Nephron progenitor cell (in vitro differentiated cells): Measurements from ENCODE around the gene TFPI2.

Experiments
- DNase-seq: peaks from one replicate; pipeline ENCODE4 v3.0.0; 2021
- H3K27ac Mint-ChIP-seq: 2 replicates; pipeline ENCODE4 v1.8.0; 2021; ENCODE audit warnings: mild to moderate bottlenecking, moderate library complexity, mixed read lengths
- H3K27me3 Mint-ChIP-seq: 2 replicates; pipeline ENCODE4 v1.8.0; 2021; ENCODE audit warnings: mild to moderate bottlenecking, low read depth, mixed read lengths; ENCODE audit not compliant: poor library complexity
- H3K36me3 Mint-ChIP-seq: 2 replicates; pipeline ENCODE4 v1.8.0; 2021; ENCODE audit warnings: low read depth, mixed read lengths
- H3K4me1 Mint-ChIP-seq: 2 replicates; pipeline ENCODE4 v1.8.0; 2021; ENCODE audit warnings: mixed read lengths
- H3K4me3 Mint-ChIP-seq: 2 replicates; pipeline ENCODE4 v1.8.0; 2021; ENCODE audit warnings: mild to moderate bottlenecking, moderate library complexity, mixed read lengths
- H3K9me3 Mint-ChIP-seq: 2 replicates; pipeline ENCODE4 v1.8.0; 2021; ENCODE audit warnings: mild to moderate bottlenecking, moderate library complexity, mixed read lengths
- TF ChIP-seq, protein P1 (sequence below): fragments of 200-600 bp; sonication (generic); IDR thresholded peaks from 2 replicates; pipeline ENCODE4 v1.5.0; 2021; ENCODE audit warnings: antibody characterized with exemption

Gene TFPI2

DNA sequence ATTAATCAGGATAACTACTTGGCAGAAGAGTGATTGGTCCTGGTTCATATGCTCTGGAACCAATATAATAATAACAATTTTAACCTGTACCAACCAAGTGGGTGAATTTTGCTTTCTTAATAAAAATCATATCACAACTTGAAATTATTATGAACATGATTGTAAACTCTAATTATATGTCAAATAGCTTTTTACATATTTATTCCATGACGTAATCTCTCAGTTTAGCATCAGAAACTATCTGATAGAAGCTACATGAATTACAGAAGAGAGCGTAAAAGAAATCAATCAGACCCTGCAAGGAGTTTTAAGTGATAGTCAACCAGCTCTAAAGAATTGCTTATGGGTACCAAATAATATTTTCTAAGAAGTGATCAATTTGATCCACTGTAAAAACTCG lies 41.1 kb upstream of the TFPI2 start:
- no peak for DNase-seq
- Mint-ChIP-seq H3K4me3 (no peak overlapping the region), H3K4me1 (no peaks in the 10 kb centered on the region), H3K9me3 (no peaks in the 10 kb centered on the region), H3K27me3 (peaks cover 17% of the 10 kb centered on the region), H3K27ac (no peak overlapping the region), H3K36me3 (peaks cover 9% of the 10 kb centered on the region)
- TF ChIP-seq, protein P1, sequence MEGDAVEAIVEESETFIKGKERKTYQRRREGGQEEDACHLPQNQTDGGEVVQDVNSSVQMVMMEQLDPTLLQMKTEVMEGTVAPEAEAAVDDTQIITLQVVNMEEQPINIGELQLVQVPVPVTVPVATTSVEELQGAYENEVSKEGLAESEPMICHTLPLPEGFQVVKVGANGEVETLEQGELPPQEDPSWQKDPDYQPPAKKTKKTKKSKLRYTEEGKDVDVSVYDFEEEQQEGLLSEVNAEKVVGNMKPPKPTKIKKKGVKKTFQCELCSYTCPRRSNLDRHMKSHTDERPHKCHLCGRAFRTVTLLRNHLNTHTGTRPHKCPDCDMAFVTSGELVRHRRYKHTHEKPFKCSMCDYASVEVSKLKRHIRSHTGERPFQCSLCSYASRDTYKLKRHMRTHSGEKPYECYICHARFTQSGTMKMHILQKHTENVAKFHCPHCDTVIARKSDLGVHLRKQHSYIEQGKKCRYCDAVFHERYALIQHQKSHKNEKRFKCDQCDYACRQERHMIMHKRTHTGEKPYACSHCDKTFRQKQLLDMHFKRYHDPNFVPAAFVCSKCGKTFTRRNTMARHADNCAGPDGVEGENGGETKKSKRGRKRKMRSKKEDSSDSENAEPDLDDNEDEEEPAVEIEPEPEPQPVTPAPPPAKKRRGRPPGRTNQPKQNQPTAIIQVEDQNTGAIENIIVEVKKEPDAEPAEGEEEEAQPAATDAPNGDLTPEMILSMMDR = no peak

DNA sequence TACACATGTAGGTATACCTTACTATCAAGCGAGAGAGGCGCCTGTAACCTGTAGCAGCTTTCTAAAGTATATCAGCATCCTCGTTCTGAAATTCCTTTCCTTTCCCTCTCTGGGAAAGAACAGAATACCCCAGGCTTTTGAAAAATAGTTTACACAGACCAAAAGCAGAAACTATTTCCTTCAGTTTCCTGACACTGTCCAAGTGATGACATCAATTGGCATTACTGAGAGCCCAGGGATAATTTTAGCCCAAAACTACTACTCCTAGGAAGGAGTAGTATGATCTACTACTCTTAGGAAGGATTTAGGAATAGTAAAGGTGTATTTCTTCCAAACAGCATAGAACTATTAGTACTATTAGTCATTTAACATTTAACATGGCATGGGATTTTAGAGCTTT lies 37.0 kb upstream of the TFPI2 start:
- Mint-ChIP-seq H3K27ac (no peak overlapping the region), H3K4me3 (no peak overlapping the region), H3K36me3 (peaks cover 20% of the 10 kb centered on the region), H3K4me1 (peaks cover 17% of the 10 kb centered on the region), H3K9me3 (no peaks in the 10 kb centered on the region), H3K27me3 (peaks cover 27% of the 10 kb centered on the region)
- no peak for DNase-seq
- TF ChIP-seq, protein P1 = no peak

DNA sequence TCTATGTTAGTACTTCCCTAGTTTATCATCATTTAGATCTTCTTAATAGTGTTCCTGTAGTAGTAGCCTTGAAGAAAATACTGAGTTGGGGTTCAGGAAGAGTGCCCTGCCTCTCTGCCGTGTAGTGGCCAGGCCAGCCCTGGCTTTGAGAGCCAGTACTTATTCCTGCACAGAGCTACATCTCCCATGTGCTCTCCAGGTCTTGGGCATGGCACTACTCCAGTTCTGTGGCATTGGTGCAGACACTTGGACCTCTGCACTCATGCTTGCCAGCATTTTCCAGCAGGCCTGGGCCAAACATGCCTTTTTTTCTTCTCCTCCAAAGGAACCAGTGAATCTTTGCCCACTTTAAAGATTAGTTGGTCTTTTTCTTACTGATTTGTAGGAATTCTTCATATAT lies 36.2 kb upstream of the TFPI2 start:
- no peak overlapping the region for H3K27ac Mint-ChIP-seq
- H3K4me1 Mint-ChIP-seq = peaks cover 22% of the 10 kb centered on the region
- no peak for DNase-seq
- peaks cover 27% of the 10 kb centered on the region for H3K27me3 Mint-ChIP-seq
- H3K4me3 Mint-ChIP-seq = no peak overlapping the region
- H3K36me3 Mint-ChIP-seq = peaks cover 20% of the 10 kb centered on the region
- no peaks in the 10 kb centered on the region for H3K9me3 Mint-ChIP-seq
- TF ChIP-seq, protein P1 = no peak

DNA sequence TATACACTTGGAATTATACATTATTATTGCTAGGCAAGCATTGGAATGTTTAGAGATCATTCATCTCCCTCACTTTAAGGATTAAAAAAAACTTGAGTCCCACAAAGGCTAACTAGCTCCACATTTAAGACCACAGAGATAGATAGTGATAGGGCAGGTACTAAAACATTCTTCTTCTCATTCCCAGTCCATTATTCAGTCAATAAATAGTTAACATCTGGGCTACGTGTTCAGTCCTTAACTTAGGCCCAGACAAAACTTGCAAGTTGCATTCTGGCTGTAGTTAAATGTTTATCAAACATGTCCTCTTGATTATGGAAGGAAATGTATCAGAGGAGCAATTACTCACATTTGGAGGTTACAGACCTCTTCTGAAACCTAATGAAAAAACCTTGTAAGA lies 33.4 kb upstream of the TFPI2 start:
- no peak for DNase-seq
- Mint-ChIP-seq H3K4me3 (peak overlapping the region; percentile 88), H3K4me1 (peaks cover 38% of the 10 kb centered on the region), H3K36me3 (peaks cover 20% of the 10 kb centered on the region), H3K9me3 (no peaks in the 10 kb centered on the region), H3K27ac (no peak overlapping the region), H3K27me3 (peaks cover 21% of the 10 kb centered on the region)
- TF ChIP-seq, protein P1 = no peak

DNA sequence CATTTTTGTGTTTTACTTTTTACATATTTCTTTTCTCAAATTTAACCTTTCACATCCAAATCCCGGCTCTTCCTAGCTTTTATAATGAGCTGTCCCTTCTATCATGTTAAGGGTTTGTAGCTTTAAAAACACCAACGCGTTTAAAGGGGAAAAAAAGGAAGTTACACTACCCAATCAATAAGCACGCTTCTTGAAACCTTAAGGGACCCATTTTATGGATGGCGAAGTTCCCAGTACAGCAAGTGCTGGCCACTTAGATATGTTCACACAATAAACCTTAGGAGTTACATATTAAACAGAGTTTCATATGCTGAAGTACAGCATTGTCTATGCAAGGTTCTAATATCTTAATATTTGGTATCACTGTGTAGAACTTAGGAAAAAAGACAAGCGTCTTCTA lies 32.7 kb upstream of the TFPI2 start:
- Mint-ChIP-seq H3K27me3 (peaks cover 19% of the 10 kb centered on the region), H3K4me3 (peak overlapping the region; percentile 88), H3K27ac (no peak overlapping the region), H3K36me3 (peaks cover 20% of the 10 kb centered on the region), H3K9me3 (no peaks in the 10 kb centered on the region), H3K4me1 (peaks cover 38% of the 10 kb centered on the region)
- TF ChIP-seq, protein P1 = no peak
- no peak for DNase-seq
